GM19468 (cell line): Measurements from ENCODE around the gene KLK15.

ENCODE experiments used
- ATAC-seq: cut with Tn5 transposase; IDR thresholded peaks from one replicate; pipeline ENCODE4 v1.9.1; 2021; ENCODE audit warnings: mild to moderate bottlenecking, moderate library complexity, moderate number of reproducible peaks; ENCODE audit not compliant: unreplicated experiment; ENCODE audit errors: extremely low read depth

The KLK15 gene

GRCh38 chr19:50779504-50780457, 53.6 kb downstream of the KLK15 start:
- no peak for ATAC-seq

DNA sequence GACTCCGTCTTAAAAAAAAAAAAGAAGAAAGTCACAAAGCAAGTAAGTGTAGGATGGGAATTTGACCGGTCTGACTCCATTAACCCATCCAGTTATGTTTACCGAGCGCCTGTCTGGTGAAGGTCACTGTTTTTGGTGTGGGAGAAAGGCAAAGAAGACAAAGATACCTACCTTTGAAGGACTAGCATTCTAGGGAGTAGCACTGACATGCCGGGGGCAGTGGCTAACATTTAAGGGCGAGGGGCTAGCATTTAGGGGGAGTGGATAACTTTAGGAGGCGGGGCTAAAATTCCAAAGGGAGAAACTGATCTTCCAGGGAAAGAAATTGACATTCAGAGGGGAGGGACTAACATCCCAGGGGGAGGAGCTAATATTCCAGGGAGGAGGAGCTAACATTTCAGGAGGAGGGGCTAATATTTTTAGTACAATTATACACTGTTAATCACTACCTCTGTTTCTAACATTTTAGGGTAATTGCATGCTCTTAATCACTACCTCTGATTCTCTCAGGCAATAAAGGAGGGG, 54.4 kb downstream of the KLK15 start:
- ATAC-seq: no peak

DNA sequence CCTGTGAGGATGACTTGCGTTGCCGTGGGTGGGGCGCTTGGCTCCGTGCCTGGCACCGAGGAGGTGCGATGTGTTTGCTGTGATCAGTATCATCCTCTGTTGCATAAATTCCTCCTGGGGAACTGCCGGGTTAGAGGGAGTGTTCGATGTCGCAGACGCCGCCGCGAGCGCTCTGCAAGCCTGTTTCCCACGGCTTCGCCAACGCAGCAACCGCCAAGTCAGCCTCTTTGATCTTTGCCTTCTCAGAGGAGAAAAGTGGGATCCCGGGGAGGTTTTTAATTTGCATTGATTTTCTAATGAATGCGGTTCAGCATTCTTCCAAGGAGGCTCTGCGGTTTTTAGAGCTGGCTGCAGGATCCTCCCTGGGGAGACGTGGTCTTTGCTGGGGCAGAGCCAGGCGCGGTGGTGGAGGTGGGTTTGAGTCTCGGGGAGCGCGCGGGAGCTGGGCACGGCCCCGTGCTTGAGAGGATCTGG, 55.5 kb downstream of the KLK15 start:
- ATAC-seq: no peak

GRCh38 chr19:50777261-50777660, 56.1 kb downstream of the KLK15 start:
- ATAC-seq: no peak

DNA sequence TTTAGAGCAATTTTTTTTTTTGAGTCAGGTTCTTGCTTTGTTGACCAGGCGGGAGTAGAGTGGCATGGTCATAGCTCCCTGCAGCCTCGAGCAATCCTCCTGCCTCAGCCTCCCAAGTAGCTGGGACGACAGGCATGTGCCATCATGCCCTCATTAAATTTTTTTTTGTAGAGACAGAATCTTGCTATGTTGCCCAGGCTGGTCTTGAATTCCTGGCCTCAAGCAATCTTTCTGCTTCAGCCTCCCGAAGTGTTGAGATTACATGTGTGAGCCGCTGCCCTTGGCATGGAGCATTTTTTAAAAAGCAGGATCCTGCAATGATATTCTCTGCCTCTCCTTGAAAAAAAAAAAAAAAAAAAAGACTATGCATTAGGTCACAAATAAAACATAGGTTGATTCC, 57.2 kb downstream of the KLK15 start:
- ATAC-seq: no peak
